Right atrium auricular region (tissue), 2 donors: ENCODE measurements around the gene CAMK4. TPM values are rescaled to one million over a fixed set of nuclear protein-coding genes. Genes with fewer than 3 reads are reported as not detected.

Experiments used
- DNase-seq: peaks from one replicate; pipeline ENCODE4 v3.0.0-alpha.2; 2019; ENCODE audit warnings: low spot score
- H3K27ac ChIP-seq, 2 donors: fragments of 200-600 bp; sonication (generic); 1 replicate in 1 of 2; 2 replicates in 1 of 2; pipeline ENCODE4 v1.5.1; 2016 to 2019
- H3K27me3 ChIP-seq, 2 donors: fragments of 200-600 bp; sonication (generic); one replicate each; pipeline versions ENCODE4 v1.5.1 to v1.6.0; 2017 to 2019
- H3K36me3 ChIP-seq: fragments of 200-600 bp; sonication (generic); one replicate; pipeline ENCODE4 v1.5.1; 2016
- H3K4me1 ChIP-seq, 2 donors: fragments of 200-600 bp; sonication (generic); one replicate each; pipeline versions ENCODE4 v1.5.1 to v1.6.0; 2017 to 2019
- H3K4me3 ChIP-seq, 2 donors: fragments of 200-600 bp; sonication (generic); 1 replicate in 1 of 2; 2 replicates in 1 of 2; pipeline ENCODE4 v1.5.1; 2017 to 2019; ENCODE audit warnings: mild to moderate bottlenecking in 1 of 2, moderate library complexity in 1 of 2
- H3K9me3 ChIP-seq, 2 donors: fragments of 200-600 bp; sonication (generic); one replicate each; pipeline ENCODE4 v1.5.1; 2019
- CTCF ChIP-seq, 2 donors: fragments of 200-600 bp; sonication (generic); IDR thresholded peaks; one replicate each; pipeline ENCODE4 v1.5.1; 2019; ENCODE audit warnings: antibody characterized with exemption in 2 of 2
- total RNA-seq, 2 donors: library from RNA; depleted of rRNA; stranded (reverse); fragments of >200 nt; gene quantifications; one replicate each; pipeline ENCODE4 v1.1.0, GENCODE V29; 2016

Gene CAMK4
- total RNA-seq, 2 donors from 2014 or later = 0.11 to 0.67 TPM

GRCh38 chr5:111277061-111277460, 52.9 kb downstream of the CAMK4 start:
- H3K4me3 ChIP-seq = no peak overlapping the region
- no peaks in the 10 kb centered on the region for H3K36me3 ChIP-seq
- TF ChIP-seq CTCF (IDR thresholded peaks at IDR 0.05) = no peak
- no peaks in the 10 kb centered on the region for H3K27me3 ChIP-seq
- no peak for DNase-seq
- H3K27ac ChIP-seq = no peak overlapping the region
- H3K4me1 ChIP-seq = no peaks in the 10 kb centered on the region
- H3K9me3 ChIP-seq = no peaks in the 10 kb centered on the region

- no peaks in the 10 kb centered on the region for H3K27me3 ChIP-seq
- H3K4me1 ChIP-seq = no peaks in the 10 kb centered on the region
- peak in 1 of 2 donors; percentile 72 for TF ChIP-seq CTCF (IDR thresholded peaks at IDR 0.05)
- no peaks in the 10 kb centered on the region for H3K9me3 ChIP-seq
- no peak overlapping the region for H3K4me3 ChIP-seq
- no peak for DNase-seq
- no peak overlapping the region for H3K27ac ChIP-seq
- H3K36me3 ChIP-seq = no peaks in the 10 kb centered on the region
Measured at GRCh38 chr5:111278858-111279504, 54.8 kb downstream of the CAMK4 start.

- Histone ChIP-seq H3K27ac (no peak overlapping the region), H3K27me3 (no peaks in the 10 kb centered on the region), H3K9me3 (no peaks in the 10 kb centered on the region), H3K36me3 (no peaks in the 10 kb centered on the region), H3K4me1 (no peaks in the 10 kb centered on the region), H3K4me3 (no peak overlapping the region)
- DNase-seq = no peak
- TF ChIP-seq CTCF (IDR thresholded peaks at IDR 0.05) = no peak
Measured at GRCh38 chr5:111280282-111280951, 56.2 kb downstream of the CAMK4 start.

- Histone ChIP-seq H3K36me3 (no peaks in the 10 kb centered on the region), H3K4me1 (no peaks in the 10 kb centered on the region), H3K27ac (no peak overlapping the region), H3K9me3 (no peaks in the 10 kb centered on the region), H3K27me3 (no peaks in the 10 kb centered on the region), H3K4me3 (no peak overlapping the region)
- TF ChIP-seq CTCF (IDR thresholded peaks at IDR 0.05) = no peak
- no peak for DNase-seq
Measured at GRCh38 chr5:111282798-111283197, 58.6 kb downstream of the CAMK4 start.

- Histone ChIP-seq H3K27me3 (no peaks in the 10 kb centered on the region), H3K9me3 (no peaks in the 10 kb centered on the region), H3K27ac (no peak overlapping the region), H3K4me1 (no peaks in the 10 kb centered on the region), H3K4me3 (no peak overlapping the region), H3K36me3 (no peaks in the 10 kb centered on the region)
- no peak for DNase-seq
- TF ChIP-seq CTCF (IDR thresholded peaks at IDR 0.05) = no peak
Measured at GRCh38 chr5:111284825-111285224, 60.6 kb downstream of the CAMK4 start.
